HL-60 (cell line): ENCODE measurements around the gene PRMT5.

Experiments
- DNase-seq, 2 experiments: peaks; one replicate each; pipeline ENCODE4 v3.0.0-alpha.2; 2010 to 2020; ENCODE audit warnings: low read depth in 1 of 2, low spot score in 1 of 2
- H3K27ac ChIP-seq: fragments of 250-450 bp; sonication (Bioruptor Pico); replicated peaks from 2 replicates; pipeline ENCODE4 v1.5.1; 2020; ENCODE audit warnings: mild to moderate bottlenecking, moderate library complexity
- H3K27me3 ChIP-seq: fragments of 250-450 bp; sonication (Bioruptor Pico); 2 replicates; pipeline ENCODE4 v1.5.1; 2021; ENCODE audit warnings: mild to moderate bottlenecking, moderate library complexity; ENCODE audit not compliant: insufficient read depth, poor library complexity, severe bottlenecking
- H3K4me3 ChIP-seq: replicated peaks from 2 replicates; pipeline ENCODE4 v1.5.1; 2011; ENCODE audit warnings: mild to moderate bottlenecking, control low read depth, low read length; ENCODE audit not compliant: insufficient read depth
- GABPA ChIP-seq: IDR thresholded peaks from 2 replicates; pipeline ENCODE4 v1.6.1; 2012; ENCODE audit warnings: low read depth
- POLR2AphosphoS5 ChIP-seq: IDR thresholded peaks from 2 replicates; pipeline ENCODE4 v1.6.1; 2012; ENCODE audit warnings: low read depth
- SPI1 ChIP-seq: IDR thresholded peaks from 2 replicates; pipeline ENCODE4 v1.6.1; 2012; ENCODE audit warnings: low read depth, mild to moderate bottlenecking, borderline replicate concordance
- TF ChIP-seq, protein P1 (sequence below): IDR thresholded peaks from 2 replicates; pipeline ENCODE4 v1.6.1; 2012; ENCODE audit warnings: low read depth; ENCODE audit not compliant: insufficient replicate concordance
- TF ChIP-seq, protein P2 (sequence below): IDR thresholded peaks from one replicate; pipeline ENCODE4 v1.5.1; 2011; ENCODE audit warnings: low read length, control low read depth, inconsistent platforms; ENCODE audit not compliant: insufficient read depth

Gene PRMT5

GRCh38 chr14:22922294-22922693 lies 6.9 kb downstream of the PRMT5 start:
- Histone ChIP-seq H3K4me3 (no peak overlapping the region), H3K27me3 (no peaks in the 10 kb centered on the region), H3K27ac (no peak overlapping the region)
- DNase-seq = no peak
- TF ChIP-seq, protein P1, sequence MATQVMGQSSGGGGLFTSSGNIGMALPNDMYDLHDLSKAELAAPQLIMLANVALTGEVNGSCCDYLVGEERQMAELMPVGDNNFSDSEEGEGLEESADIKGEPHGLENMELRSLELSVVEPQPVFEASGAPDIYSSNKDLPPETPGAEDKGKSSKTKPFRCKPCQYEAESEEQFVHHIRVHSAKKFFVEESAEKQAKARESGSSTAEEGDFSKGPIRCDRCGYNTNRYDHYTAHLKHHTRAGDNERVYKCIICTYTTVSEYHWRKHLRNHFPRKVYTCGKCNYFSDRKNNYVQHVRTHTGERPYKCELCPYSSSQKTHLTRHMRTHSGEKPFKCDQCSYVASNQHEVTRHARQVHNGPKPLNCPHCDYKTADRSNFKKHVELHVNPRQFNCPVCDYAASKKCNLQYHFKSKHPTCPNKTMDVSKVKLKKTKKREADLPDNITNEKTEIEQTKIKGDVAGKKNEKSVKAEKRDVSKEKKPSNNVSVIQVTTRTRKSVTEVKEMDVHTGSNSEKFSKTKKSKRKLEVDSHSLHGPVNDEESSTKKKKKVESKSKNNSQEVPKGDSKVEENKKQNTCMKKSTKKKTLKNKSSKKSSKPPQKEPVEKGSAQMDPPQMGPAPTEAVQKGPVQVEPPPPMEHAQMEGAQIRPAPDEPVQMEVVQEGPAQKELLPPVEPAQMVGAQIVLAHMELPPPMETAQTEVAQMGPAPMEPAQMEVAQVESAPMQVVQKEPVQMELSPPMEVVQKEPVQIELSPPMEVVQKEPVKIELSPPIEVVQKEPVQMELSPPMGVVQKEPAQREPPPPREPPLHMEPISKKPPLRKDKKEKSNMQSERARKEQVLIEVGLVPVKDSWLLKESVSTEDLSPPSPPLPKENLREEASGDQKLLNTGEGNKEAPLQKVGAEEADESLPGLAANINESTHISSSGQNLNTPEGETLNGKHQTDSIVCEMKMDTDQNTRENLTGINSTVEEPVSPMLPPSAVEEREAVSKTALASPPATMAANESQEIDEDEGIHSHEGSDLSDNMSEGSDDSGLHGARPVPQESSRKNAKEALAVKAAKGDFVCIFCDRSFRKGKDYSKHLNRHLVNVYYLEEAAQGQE = no peak
- TF ChIP-seq GABPA (no peak), POLR2AphosphoS5 (no peak), SPI1 (no peak)
- TF ChIP-seq, protein P2, sequence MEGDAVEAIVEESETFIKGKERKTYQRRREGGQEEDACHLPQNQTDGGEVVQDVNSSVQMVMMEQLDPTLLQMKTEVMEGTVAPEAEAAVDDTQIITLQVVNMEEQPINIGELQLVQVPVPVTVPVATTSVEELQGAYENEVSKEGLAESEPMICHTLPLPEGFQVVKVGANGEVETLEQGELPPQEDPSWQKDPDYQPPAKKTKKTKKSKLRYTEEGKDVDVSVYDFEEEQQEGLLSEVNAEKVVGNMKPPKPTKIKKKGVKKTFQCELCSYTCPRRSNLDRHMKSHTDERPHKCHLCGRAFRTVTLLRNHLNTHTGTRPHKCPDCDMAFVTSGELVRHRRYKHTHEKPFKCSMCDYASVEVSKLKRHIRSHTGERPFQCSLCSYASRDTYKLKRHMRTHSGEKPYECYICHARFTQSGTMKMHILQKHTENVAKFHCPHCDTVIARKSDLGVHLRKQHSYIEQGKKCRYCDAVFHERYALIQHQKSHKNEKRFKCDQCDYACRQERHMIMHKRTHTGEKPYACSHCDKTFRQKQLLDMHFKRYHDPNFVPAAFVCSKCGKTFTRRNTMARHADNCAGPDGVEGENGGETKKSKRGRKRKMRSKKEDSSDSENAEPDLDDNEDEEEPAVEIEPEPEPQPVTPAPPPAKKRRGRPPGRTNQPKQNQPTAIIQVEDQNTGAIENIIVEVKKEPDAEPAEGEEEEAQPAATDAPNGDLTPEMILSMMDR = no peak

DNA sequence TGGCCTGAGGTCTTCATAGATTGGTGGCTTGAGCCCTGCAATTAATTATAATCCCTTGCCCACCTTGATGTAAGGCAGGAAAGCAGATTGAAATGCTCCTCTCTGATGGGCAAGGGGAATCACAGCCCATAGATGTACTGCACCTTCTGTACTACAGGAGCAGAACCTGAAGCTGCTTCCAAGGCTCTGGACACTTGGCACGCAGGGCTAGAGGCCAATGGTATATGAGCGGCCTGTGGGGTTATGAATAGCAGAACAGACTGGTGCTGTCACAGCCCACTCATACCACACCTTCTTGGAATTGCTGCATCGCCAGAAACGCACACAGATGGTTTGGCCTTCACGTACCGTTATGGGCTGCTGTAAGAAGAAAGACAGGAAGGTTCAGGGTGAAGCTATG lies 8.5 kb downstream of the PRMT5 start:
- no peak for TF ChIP-seq GABPA
- TF ChIP-seq, protein P2 = no peak
- Histone ChIP-seq H3K27ac (no peak overlapping the region), H3K4me3 (no peak overlapping the region), H3K27me3 (no peaks in the 10 kb centered on the region)
- DNase-seq = no peak

- no peaks in the 10 kb centered on the region for H3K27me3 ChIP-seq
- peak overlapping the region; percentile 50 for H3K27ac ChIP-seq
- DNase-seq = no peak
- TF ChIP-seq, protein P2 = no peak
- TF ChIP-seq GABPA (no peak), POLR2AphosphoS5 (no peak; the same call in 1 of the 2 replicates), SPI1 (no peak)
- TF ChIP-seq, protein P1 = no peak
- H3K4me3 ChIP-seq = peak overlapping the region; percentile 38
Observed at GRCh38 chr14:22919601-22919921, 9.6 kb downstream of the PRMT5 start.

DNA sequence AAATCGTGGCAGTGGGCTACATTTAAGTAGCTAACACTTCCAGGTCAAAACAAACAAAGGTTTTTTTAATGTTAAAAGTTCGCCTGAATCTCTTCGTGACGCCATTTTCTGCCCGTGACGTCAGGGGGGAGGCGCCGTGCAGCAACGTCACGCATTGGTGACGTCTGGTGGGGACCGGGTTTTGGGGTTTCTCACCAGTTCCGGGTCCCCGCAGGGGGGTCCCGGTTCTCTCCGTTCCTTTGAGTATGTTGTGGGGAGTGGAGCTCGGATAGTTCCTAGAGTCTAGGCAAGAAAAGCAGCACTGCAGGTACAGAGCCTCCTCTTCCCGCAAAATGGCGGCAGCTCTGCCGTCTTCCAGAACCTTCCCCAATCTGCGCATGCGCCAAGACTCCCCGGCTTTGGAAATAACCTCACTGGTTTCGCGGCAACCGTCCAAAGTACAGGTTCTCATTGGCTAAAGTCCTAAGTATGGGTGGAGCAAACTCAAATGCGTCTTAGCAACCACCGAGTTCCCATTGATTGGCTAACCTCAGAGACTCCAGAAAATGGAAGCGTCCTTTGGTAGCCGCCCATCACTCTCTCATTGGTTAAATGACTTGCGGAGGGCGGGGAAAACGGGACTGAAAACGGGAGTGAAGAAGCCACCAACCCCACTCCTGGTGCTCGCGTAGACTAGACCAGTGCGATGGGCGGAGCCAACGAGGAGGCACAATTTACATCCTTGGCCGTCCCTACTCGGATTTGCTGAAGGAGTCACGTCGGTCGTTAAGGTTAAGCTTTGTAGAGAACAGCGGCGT lies 10.2 kb downstream of the PRMT5 start, which contains the start of gene RBM23:
Gene RBM23, minus strand, starts transcription at position 346 of the 797 bp plus-strand sequence.
- H3K4me3 ChIP-seq = peak within 1 kb of the TSS; percentile 79
- DNase-seq = peak; percentile 100
- no peaks in the 10 kb centered on the region for H3K27me3 ChIP-seq
- no peak for TF ChIP-seq GABPA
- peak; percentile 73; the same call in 1 of the 2 replicates for TF ChIP-seq POLR2AphosphoS5
- H3K27ac ChIP-seq = peak within 1 kb of the TSS; percentile 97
